ENCODE results near the gene ZNF775.

Gene ZNF775

GRCh38 chr7:150340024-150340749, 38.9 kb upstream of the ZNF775 start:
- TF ChIP-seq CTCF (conservative IDR thresholded peaks at IDR 0.05), result no peak
- no peak overlapping the region for H3K27ac ChIP-seq

GRCh38 chr7:150340875-150341262, 38.3 kb upstream of the ZNF775 start:
- no peak for TF ChIP-seq CTCF (conservative IDR thresholded peaks at IDR 0.05)
- H3K27ac ChIP-seq, result no peak overlapping the region

GRCh38 chr7:150341263-150342120, 37.6 kb upstream of the ZNF775 start, which contains the start of gene RARRES2:
Gene RARRES2 (minus strand): TSS chr7:150341629. CDS start chr7:150340609, 1,020 bp downstream.
- TF ChIP-seq CTCF (conservative IDR thresholded peaks at IDR 0.05), result no peak
- no peak within 1 kb of the TSS for H3K27ac ChIP-seq

- TF ChIP-seq CTCF (conservative IDR thresholded peaks at IDR 0.05), result no peak
- no peak overlapping the region for H3K27ac ChIP-seq
Observed at GRCh38 chr7:150342121-150342408, 37.1 kb upstream of the ZNF775 start.

- TF ChIP-seq CTCF (conservative IDR thresholded peaks at IDR 0.05), result no peak
- H3K27ac ChIP-seq, result no peak overlapping the region
Observed at GRCh38 chr7:150343225-150343624, 35.9 kb upstream of the ZNF775 start.

GRCh38 chr7:150344299-150344698, 34.8 kb upstream of the ZNF775 start:
- no peak overlapping the region for H3K27ac ChIP-seq
- no peak for TF ChIP-seq CTCF (conservative IDR thresholded peaks at IDR 0.05)

- H3K27ac ChIP-seq, result no peak overlapping the region
- no peak for TF ChIP-seq CTCF (conservative IDR thresholded peaks at IDR 0.05)
Observed at GRCh38 chr7:150345012-150345411, 34.1 kb upstream of the ZNF775 start.

Measured in VCaP (cell line).